Endothelial cell of umbilical vein (primary cell): ENCODE results near the gene TMPRSS13.

Source experiments
- CTCF ChIP-seq, 2 donors: IDR thresholded peaks; 1 replicate in 1 of 2; 2 replicates in 1 of 2; pipeline ENCODE4 v1.5.1; 2011; ENCODE audit warnings: low read length in 2 of 2, mild to moderate bottlenecking in 2 of 2, moderate library complexity in 2 of 2, control low read depth in 1 of 2, inconsistent platforms in 1 of 2, low read depth in 1 of 2; ENCODE audit not compliant: insufficient read depth in 1 of 2; ENCODE audit errors: extremely low read depth in 1 of 2
- EZH2 ChIP-seq: IDR thresholded peaks from 2 replicates; pipeline ENCODE4 v1.6.1; 2012; ENCODE audit warnings: borderline replicate concordance, low read depth, mild to moderate bottlenecking, moderate library complexity, low read length, inconsistent platforms; ENCODE audit not compliant: severe bottlenecking

GRCh38 chr11:117959438-117960149 is 30.4 kb upstream of the TMPRSS13 start:
- TF ChIP-seq CTCF (IDR thresholded peaks at IDR 0.05; ENCODE audit: extremely low read depth in 1 of 2, insufficient read depth in 1 of 2, low read depth in 1 of 2, low read length in 2 of 2) = no peak
- TF ChIP-seq EZH2 = no peak
